HG02571 (cell line): ENCODE measurements around the gene GATAD2A.
A peak's percentile ranks its signal among the peaks of the same experiment; 100 is the strongest.
"Not testable (repeated sequence)": the region's sequence is repeated elsewhere in the genome, so short reads cannot be mapped to it uniquely, and the experiment has no call there.

ENCODE experiments used
- ATAC-seq: cut with Tn5 transposase; IDR thresholded peaks from one replicate; pipeline ENCODE4 v1.9.1; 2021; ENCODE audit warnings: mild to moderate bottlenecking, moderate library complexity; ENCODE audit not compliant: unreplicated experiment

Gene GATAD2A

GRCh38 chr19:19388568-19389555, 16.6 kb upstream of the GATAD2A start:
- ATAC-seq: no peak

DNA sequence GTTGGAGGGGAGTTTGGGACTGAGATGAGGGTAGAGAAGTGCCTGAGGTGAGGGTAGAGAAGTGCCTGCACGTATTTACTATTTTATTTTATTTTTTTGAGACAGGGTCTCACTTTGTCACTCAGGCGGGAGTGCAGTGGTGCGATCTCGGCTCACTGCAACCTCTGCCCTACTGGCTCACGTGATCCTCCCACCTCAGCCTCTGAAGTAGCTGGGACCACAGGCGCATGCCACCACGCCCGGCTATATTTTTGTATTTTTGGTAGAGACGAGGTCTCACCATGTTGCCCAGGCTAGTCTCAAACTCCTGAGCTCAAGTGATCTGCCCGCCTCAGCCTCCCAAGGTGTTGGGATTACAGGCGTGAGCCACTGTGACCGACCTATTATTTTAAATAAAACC, 15.8 kb upstream of the GATAD2A start:
- ATAC-seq: not testable (repeated sequence)

DNA sequence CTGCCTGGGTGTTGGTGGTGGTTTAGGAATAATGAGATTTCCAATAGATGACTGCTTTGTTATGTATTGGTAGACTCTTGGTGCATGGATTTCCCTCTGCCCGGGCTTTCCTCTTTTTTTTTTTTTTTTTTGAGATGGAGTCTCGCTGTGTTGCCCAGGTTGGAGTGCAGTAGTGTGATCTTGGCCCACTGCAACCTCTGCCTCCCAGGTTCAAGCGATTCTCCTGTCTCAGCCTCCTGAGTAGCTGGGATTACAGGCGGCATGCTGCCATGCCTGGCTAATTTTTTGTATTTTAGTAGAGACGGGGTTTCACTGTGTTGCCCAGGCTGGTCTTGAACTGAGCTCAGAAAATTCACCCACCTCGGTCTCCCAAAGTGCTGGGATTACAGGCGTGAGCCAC, 11.1 kb upstream of the GATAD2A start:
- ATAC-seq: not testable (repeated sequence)

GRCh38 chr19:19399733-19400433, 5.6 kb upstream of the GATAD2A start:
- no peak for ATAC-seq

GRCh38 chr19:19402656-19403372, 2.7 kb upstream of the GATAD2A start:
- no peak for ATAC-seq

- ATAC-seq: no peak
Measured at GRCh38 chr19:19403373-19403901, 2.0 kb upstream of the GATAD2A start.

DNA sequence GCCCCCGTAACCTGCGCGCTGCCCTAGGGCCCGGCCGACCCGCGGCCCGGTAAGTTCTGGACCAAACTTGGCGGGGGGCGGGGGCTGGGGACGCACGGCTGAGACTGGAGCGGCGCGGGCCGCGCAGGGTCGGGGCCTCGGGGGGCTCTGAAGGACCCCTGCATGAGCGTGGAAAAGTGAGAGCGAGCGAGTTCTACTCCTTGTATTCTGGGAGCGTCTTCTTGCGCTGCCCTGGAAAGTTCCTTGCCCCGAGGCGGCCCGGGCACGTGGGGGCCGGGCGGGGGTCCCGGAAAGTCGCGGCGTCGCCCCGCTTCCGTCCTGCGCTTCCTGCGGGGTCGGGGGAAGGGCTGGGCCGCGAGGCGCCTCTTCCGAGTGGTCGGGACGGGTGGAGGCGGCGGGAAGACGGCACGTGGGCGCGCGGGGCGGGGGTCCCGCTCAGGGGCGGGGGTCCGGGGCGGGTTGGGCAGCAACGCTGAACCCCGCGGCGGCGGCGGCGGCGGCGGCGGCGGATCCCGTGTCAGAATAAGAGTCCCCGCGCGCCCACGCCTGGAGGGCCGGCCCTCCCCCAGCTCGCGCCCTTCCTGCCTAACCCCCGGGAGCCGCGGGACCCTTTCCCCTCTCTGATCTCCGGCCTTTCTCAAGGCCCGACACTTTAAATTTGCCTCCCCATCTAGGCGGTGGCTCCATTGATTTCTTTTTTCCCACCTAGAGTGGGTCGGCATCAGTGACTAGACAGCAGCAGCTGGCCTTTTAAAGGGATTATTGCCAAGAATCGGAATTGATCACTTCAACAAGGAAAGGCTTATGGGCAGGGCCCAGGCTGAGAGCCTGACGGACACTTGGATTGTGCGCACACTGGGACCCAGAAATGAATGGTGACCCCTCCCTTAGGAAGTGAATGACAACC, 749 bp downstream of the GATAD2A start:
- peak; percentile 27 for ATAC-seq

DNA sequence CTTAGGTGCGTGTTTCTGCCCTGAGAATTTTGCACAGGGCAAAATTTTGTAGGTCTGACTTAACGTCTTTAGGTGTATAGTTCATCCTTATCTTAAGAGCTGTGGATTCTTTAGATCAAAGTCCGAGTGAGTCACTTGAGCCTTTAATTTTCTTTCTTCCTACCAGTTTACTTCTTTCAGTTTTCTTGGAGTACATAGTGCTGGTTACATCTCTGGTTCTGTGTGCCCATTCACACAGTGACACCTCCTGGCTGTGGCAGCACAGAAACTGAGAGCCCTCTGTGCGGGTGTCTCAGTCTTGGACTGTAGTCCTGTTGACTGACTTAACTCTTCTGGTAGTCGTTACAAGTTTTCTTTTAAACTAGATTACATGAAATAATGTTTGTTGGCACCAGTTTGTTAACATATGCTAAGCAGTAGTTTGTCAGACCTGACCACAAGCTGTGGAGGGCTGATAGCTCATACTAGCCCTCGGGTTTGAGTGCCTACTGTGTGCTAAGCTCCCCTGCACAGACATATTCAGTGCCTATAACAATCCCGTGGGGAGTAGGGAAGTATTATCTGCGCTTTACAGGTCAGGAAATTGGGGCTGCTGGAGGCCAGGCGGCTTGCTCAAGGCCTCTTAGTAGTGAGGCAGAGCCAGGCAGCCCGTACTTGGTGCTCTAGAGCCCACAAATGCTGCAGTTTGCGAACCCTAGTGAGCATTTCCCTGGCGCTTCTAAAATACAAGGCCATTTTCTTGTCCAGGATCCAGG, 1.6 kb downstream of the GATAD2A start:
- no peak for ATAC-seq

DNA sequence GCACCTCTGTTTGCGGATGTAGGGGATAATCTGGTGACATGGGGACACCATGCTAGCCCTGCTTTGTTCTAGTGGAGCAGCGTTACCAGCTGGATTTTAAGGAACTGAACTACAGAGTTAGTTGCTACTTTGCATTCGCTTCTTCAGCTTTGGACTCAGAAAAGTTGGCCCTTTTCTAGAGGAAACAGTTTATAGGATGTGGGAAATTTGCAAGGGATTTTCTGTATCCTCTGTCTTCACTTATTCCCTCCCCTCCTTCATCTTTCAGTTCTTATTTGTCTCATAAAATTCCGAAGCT, 2.1 kb downstream of the GATAD2A start:
- no peak for ATAC-seq

DNA sequence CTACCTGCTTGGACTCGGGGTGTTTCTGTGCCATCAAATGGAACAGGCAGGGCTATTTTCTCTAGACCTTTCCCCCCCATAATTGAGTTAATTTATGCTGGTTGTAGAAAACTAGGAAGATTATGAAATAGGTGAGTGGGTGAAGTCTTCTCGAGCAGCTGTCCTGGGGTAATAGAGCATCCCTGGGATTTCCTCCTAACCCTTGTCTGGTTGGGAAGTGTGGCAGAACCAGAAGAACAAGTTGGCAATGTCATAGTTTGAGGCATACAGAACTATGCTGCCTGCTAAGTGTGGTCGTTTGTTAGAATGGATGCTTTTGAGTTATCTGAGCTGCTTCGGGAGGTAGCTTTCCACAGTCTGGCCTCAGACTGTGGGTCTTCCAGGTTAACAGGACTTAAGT, 3.7 kb downstream of the GATAD2A start:
- ATAC-seq: no peak

DNA sequence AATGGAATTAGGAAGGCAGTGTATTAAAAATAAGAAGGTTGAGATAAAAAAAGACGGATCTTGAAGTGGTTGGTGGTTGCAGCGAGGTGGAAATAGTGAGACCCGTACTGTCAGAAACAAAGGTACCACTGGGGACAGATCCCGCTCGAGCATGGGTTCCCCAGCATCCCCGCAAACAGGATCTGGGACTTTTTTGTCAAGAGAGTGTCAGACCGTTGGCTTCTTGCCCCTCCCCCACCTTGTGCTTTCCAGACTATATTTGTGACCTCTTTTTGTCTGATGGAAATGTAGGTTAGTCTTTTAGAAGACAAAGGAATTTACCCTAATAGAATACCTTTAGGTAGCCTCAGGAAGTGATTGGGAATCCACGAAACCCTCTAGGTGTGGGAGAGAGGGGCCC, 4.2 kb downstream of the GATAD2A start:
- no peak for ATAC-seq

GRCh38 chr19:19410553-19411550, 5.4 kb downstream of the GATAD2A start:
- ATAC-seq: no peak

GRCh38 chr19:19416280-19416679, 10.8 kb downstream of the GATAD2A start:
- no peak for ATAC-seq

GRCh38 chr19:19417046-19417445, 11.6 kb downstream of the GATAD2A start:
- no peak for ATAC-seq

DNA sequence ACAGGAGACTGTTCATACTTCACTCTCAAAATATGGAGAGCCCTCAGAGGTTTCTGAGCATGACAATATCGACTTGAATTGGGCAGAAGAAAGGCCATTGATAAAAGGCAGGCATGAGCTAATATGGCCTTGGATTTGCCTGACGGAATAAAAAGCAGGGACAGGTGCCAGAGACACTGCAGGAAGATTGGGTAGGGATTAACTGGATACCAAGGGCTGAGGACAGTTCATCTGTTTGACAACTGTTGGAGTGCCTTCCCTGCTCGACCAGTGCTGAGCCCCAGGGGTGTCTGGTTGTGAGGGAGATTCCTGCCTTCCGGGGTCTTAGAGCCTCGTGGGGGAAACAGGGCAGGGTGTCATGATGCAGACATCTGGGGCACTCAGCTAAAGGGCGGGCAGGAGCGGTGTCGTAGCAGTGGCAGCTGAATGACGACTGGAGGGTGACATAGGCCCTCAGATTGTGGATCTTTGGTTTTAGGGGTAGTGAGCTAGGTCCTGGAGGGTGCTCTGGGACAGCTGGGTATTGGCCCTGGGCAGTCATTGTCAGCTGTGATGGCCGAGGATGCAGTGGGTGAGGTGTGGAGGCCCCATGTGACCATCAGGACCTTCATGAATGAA, 12.3 kb downstream of the GATAD2A start:
- no peak for ATAC-seq

- no peak for ATAC-seq
Measured at GRCh38 chr19:19418555-19419260, 13.2 kb downstream of the GATAD2A start.

GRCh38 chr19:19420570-19421298, 15.3 kb downstream of the GATAD2A start:
- ATAC-seq: no peak
